GM21619 (cell line): ENCODE data around the gene C11orf58.

Experiments used
- ATAC-seq: cut with Tn5 transposase; IDR thresholded peaks from one replicate; pipeline ENCODE4 v1.9.1; 2021; ENCODE audit not compliant: unreplicated experiment

The C11orf58 gene

DNA sequence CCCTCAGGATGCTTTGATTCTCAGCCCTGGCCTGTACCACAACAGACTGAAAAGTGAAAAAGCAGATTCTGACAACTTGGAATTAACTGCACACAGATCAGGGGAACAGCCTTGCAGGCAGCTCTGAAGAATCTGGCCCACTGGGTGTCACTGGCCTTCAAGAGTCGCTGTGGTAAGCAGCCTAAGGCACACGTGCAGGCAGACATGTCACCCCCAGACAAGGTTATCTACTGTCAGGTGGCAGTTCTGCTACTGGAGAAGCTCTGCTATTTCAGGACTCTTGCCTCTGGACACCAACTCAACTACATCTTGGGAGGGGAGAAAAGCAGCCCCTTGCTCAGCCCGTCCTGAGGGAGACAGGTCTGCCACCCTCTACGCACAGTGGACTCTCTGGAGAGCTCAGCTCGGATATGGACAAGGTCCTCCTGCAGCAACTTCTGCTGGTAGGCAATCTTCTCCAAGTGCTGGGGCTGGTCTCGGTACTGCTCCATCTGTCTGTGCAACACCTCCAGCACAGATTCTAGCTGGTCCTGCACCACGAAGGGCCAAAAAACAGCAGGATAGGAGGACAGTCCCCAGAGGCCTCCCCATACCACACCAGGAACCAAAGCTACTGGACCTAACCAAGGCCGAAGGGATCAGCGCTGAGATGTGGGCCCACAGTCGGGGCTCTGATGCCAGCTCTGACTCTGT, 63.0 kb downstream of the C11orf58 start:
- no peak for ATAC-seq

- no peak for ATAC-seq
Measured at GRCh38 chr11:16804104-16804947, 65.9 kb downstream of the C11orf58 start.

- no peak for ATAC-seq
Measured at GRCh38 chr11:16805938-16806337, 67.5 kb downstream of the C11orf58 start.

DNA sequence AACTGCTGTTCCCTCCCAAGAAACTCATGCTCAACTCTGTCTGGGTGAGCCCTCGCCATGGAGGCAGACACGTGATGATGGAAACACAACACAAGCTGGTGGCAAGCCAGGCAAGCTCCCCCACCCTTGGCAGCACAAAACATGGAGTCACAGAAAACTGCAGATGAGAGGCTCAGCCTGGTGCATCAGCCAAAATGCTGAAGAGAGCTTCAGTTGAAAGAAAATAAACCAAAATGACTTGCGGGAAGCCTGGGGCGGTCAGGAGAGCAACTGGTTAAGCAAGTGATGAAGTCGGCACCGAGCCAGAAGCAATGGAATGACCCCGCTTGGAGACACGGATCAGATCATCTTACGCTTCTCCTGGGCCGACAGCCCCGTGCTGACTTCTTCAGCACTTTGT, 68.3 kb downstream of the C11orf58 start:
- no peak for ATAC-seq

- no peak for ATAC-seq
Measured at GRCh38 chr11:16807306-16807705, 68.9 kb downstream of the C11orf58 start.
